Hematopoietic multipotent progenitor cell treated with erythropoietin and hydrocortisone succinate and interleukin-3 and kit ligand, for 8 days (in vitro differentiated cells): ENCODE data around the gene NOL9.

Source experiments
- DNase-seq: peaks from one replicate; pipeline ENCODE4 v3.0.0-alpha.2; 2015

The NOL9 gene

DNA sequence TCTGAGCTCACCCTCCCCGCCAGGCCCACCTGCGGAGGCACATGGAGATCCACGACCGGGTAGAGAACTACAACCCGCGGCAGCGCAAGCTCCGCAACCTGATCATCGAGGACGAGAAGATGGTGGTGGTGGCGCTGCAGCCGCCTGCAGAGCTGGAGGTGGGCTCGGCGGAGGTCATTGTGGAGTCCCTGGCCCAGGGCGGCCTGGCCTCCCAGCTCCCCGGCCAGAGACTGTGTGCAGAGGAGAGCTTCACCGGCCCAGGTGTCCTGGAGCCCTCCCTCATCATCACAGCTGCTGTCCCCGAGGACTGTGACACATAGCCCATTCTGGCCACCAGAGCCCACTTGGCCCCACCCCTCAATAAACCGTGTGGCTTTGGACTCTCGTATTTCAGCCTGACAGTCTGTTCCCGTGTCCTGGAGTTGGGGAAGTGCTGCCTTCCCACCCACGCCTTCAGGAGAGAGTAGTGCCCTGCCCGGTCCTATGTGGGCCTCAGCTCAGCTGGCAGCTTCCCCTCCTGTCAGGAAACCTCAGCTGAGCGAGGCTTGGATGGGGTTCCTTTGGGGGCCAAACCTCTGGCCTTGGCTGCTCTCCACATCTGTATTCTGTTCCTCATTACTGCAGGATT lies 34.7 kb upstream of the NOL9 start:
- no peak for DNase-seq

DNA sequence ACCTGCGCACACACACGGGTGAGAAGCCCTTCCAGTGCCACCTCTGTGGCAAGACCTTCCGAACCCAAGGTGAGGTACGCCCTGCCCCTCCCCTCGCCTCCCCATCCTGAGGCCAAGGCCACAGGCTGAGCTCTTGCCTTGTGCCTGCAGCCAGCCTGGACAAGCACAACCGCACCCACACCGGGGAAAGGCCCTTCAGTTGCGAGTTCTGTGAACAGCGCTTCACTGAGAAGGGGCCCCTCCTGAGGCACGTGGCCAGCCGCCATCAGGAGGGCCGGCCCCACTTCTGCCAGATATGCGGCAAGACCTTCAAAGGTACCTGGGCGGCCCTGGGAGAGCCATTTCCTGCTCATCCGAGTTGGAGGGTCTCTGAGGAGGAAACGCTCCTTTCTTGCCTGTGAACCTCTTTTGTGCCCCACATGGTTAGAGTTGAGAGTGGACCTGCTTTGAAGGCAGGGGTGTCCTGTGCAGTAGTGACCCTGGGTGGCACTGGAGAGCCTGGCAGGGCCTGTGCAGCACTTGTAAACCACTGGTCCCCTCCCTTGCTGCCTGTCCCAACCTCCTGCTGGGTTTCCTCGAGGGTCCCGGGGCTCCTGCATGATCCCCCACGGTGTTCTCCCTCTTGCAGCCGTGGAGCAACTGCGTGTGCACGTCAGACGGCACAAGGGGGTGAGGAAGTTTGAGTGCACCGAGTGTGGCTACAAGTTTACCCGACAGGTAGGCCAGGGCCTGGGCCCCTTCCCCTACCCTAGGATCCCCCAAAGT lies 34.0 kb upstream of the NOL9 start:
- DNase-seq: no peak

DNA sequence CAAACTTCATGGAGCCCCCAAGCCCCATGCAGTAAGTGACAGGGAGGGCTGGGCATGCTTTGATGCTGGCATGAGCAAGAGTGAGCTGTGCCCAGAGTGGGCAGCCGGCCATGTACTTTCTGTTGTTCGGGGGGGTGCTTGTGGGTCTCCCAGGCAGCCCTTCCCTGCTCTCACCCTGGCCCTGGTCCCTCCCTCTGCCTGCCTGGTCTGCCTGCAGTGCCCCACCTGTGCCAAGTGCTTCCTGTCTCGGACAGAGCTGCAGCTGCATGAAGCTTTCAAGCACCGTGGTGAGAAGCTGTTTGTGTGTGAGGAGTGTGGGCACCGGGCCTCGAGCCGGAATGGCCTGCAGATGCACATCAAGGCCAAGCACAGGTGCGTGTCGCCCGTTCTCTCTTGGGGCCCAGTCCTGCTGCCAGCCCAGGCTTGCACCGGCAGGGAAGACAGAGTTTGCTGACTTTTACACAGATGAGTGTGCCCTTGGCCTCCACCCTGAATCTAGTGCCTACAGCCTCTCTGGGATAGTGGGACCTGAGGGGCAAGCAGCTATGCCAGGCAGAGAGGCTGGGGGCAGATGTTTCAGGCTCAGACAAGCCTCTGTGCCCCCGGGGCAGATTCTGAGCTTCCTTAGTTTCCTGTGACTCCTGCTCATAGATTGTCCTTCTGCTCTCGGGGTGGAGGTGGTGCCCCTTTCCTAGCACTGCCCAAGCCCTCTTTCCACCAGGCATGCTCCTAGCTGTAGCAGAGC lies 33.1 kb upstream of the NOL9 start:
- DNase-seq: no peak

DNA sequence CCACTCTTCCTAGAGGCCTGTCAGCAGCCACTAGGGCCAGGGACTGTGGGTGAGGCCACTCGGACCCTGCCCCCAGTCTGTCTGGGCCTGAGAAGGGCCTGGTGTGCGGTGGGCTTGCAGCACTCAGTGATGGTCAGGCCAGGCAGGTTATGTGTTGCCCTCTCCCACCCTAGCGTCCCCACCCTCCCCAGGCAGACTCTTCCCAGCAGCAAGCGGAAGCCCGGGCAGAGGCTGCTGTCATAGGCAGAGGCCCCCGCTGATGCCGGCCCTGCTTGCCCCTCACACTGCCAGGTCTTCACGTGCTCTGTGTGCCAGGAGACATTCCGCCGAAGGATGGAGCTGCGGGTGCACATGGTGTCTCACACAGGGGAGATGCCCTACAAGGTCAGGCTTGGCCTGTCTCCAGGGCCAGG lies 32.1 kb upstream of the NOL9 start:
- no peak for DNase-seq

DNA sequence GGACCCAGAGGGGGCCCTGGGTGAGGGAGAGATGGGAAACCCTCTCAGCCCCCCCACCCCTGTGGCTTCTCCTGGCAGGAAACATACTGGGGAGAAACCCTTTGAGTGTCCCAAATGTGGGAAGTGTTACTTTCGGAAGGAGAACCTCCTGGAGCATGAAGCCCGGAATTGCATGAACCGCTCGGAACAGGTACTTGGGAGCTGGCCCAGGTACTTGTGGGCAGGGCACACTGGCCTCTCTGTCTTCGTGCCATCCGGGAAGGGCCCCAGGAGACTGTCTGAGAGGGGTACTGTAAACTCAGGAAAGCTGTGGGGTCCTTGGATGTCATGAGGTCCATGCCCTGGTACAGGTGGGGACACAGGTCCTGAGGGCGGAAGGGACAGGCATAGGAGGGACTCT lies 31.5 kb upstream of the NOL9 start:
- DNase-seq: no peak

DNA sequence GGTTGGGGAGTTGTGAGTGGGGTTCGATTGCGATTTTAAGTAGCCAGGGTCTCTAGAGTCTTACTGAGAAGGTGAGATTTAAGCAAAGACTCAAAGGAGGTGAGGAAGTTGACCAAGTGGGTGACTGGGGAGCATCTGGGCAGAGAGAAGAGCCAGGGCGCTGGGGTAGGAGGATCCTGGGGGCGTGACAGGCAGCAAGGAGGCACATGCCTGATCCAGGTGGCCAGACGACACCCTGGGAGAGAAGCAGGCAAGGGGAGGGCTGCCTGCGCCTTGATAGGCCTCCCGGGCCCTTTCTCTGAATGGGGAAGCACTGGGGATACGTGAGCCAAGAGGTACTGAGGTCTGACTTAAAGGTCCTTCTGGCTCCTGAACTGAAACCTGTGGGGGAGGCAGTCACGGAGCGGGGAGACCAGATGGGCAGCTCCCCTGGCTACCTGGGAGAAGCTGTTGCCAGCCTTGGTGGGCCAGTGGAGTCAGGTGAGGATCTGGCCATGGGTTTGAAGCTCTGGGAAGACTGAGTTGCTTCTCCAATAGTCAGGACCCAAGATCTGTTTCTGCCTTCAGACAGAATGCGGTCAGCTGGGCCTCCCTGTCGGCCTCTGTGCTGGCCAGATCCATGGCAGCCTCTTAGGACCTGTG lies 30.9 kb upstream of the NOL9 start:
- no peak for DNase-seq

DNA sequence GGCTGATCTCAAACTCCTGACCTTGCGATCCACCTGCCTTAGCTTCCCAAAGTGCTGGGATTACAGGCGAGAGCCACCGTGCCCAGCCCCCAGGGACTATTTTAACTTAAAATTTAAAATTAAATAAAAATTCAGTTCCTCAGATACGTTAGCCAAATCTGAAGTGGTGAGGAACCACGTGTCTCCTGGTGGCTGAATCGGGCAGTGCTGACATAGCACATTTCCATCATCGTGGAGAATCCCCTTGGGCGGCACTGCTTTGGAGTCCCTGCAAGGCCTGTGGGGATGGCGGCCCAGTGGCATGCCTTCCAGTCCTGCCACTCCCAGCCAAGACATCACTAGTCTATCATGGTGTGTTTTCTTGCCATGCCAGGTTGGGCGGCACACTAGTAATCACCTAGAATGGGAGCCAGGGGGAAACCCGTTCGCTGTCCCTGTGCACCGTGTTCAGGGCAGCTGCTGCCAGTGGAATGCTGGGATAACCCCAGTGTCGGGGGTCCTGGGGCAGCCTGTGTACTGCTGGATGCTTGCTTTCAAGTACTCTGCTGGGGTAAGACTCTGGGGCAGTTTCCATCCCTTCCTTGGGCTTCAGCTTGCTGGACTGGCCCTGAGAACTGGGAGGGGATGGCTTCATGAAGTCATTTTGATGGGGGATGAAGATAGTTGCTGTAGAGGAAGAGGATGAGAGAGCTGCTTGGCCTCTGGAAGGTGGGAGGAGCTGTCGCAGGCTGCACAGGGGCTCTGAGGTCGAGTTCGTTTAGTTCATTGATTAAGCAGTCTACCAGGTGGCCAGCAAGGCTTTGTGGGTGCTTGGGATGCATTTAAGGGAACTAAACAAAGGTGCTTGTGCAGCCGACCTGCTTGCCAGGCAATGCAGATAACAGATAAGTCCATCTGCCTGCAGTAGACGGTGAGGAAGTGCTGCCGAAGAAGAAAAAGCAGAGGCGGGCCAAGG lies 30.1 kb upstream of the NOL9 start:
- DNase-seq: no peak

DNA sequence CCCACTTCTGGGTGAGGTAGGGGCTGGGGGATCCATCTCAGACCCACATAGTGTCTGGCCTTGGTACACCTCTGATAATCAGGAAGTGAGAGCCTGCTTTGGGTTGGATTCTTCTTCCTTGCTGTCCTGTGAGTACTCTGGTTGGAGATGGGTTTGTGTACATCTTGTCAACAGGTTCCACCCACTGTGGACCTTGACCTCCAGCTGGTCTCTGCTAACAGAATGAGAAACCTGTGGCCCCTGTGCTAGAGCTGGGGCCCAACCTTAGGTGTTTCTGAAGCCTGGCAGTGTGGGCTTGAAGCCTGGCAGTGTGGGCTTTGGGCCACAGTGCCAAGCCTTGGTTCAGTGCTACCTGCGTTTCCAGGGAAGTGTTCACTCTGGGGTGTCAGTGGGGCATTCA lies 28.1 kb upstream of the NOL9 start:
- DNase-seq: no peak

DNA sequence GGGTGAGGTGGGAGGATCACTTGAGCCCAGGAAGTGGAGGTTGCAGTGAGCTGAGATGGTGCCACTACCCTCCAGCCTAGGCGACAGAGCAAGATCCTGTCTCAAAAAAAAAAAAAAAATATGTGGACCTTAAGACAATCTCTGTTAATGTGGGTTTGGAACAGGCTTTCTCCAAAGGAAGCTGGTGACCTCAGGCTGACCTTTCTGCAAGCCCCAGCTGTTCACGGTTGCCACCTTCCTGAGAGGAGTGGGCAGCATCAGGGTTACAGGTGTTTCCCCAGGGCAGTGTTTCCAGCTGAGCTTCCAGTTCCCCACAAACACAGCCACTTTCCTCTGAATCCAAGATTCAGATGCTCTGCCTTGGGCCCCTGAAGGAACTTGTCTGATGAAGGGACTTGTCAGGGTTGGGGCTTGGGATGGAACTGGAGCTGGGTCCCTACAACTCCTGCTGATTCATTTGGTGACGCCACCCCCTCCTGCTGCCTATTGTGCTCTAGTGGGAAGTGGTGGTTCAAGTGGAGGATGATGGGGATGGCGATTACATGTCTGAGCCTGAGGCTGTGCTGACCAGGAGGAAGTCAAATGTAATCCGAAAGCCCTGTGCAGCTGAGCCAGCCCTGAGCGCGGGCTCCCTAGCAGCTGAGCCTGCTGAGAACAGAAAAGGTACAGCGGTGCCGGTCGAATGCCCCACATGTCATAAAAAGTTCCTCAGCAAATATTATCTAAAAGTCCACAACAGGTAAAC lies 27.4 kb upstream of the NOL9 start:
- peak; percentile 37 for DNase-seq

DNA sequence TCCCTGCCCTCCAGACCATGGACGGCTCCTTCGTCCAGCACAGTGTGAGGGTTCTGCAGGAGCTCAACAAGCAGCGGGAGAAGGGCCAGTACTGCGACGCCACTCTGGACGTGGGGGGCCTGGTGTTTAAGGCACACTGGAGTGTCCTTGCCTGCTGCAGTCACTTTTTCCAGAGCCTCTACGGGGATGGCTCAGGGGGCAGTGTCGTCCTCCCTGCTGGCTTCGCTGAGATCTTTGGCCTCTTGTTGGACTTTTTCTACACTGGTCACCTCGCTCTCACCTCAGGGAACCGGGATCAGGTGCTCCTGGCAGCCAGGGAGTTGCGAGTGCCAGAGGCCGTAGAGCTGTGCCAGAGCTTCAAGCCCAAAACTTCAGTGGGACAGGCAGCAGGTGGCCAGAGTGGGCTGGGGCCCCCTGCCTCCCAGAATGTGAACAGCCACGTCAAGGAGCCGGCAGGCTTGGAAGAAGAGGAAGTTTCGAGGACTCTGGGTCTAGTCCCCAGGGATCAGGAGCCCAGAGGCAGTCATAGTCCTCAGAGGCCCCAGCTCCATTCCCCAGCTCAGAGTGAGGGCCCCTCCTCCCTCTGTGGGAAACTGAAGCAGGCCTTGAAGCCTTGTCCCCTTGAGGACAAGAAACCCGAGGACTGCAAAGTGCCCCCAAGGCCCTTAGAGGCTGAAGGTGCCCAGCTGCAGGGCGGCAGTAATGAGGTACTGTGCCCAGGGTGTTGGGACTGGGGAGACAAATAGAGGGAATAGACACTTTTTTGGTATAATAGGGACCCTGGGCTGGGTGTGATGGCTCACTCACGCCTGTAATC lies 26.5 kb upstream of the NOL9 start:
- peak; percentile 16 for DNase-seq

DNA sequence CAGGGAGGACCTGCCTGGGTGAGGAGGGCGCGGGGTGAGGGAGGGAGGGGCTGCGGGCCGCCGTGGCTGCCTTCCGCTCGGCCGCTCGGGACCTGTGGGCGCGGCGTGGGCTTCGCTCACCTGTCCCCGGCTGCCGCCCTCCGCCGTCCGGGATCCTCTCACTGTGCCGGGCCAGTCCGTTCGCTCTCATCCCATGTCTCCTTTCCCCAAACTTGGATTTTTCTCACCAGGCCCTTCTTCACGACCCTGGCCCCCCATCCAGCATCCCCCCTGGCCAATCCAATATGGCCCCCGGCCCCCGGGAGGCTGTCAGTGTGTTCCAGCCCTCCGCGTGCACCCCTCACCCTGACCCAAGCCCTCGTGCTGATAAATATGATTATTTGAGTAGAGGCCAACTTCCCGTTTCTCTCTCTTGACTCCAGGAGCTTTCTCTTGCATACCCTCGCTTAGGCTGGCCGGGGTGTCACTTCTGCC lies 25.8 kb upstream of the NOL9 start:
- DNase-seq: peak; percentile 30

DNA sequence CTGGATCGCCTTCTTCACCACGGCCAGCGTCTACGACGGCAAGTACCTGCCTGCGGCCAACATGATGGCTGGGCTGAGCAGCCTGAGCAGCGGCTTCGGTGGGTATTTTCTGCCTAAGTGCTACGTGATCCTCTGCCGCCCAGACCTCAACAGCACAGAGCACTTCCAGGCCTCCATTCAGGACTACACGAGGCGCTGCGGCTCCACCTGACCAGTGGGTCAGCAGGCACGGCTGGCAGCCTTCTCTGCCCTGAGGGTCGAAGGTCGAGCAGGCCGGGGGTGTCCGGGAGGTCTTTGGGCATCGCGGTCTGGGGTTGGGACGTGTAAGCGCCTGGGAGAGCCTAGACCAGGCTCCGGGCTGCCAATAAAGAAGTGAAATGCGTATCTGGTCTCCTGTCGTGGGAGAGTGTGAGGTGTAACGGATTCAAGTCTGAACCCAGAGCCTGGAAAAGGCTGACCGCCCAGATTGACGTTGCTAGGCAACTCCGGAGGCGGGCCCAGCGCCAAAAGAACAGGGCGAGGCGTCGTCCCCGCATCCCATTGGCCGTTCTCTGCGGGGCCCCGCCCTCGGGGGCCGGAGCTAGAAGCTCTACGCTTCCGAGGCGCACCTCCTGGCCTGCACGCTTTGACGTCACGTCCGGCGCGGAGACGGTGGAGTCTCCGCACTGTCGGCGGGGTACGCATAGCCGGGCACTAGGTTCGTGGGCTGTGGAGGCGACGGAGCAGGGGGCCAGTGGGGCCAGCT lies 25.2 kb upstream of the NOL9 start, which contains the start of gene ZBTB48:
TSS of gene ZBTB48 (plus strand) at position 621 of the 745 bp plus-strand sequence. CDS start 616 bp downstream, outside the sequence.
- peak; percentile 98 for DNase-seq

DNA sequence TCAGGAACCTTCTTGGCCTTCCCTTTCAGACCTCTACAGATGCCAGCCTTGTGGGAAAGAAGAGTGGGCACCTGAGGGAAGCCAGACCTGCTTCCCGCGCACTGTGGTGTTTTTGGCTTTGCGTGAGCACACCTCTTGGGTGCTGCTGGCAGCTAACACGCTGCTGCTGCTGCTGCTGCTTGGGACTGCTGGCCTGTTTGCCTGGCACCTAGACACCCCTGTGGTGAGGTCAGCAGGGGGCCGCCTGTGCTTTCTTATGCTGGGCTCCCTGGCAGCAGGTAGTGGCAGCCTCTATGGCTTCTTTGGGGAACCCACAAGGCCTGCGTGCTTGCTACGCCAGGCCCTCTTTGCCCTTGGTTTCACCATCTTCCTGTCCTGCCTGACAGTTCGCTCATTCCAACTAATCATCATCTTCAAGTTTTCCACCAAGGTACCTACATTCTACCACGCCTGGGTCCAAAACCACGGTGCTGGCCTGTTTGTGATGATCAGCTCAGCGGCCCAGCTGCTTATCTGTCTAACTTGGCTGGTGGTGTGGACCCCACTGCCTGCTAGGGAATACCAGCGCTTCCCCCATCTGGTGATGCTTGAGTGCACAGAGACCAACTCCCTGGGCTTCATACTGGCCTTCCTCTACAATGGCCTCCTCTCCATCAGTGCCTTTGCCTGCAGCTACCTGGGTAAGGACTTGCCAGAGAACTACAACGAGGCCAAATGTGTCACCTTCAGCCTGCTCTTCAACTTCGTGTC lies 24.5 kb upstream of the NOL9 start:
- DNase-seq: peak; percentile 40

DNA sequence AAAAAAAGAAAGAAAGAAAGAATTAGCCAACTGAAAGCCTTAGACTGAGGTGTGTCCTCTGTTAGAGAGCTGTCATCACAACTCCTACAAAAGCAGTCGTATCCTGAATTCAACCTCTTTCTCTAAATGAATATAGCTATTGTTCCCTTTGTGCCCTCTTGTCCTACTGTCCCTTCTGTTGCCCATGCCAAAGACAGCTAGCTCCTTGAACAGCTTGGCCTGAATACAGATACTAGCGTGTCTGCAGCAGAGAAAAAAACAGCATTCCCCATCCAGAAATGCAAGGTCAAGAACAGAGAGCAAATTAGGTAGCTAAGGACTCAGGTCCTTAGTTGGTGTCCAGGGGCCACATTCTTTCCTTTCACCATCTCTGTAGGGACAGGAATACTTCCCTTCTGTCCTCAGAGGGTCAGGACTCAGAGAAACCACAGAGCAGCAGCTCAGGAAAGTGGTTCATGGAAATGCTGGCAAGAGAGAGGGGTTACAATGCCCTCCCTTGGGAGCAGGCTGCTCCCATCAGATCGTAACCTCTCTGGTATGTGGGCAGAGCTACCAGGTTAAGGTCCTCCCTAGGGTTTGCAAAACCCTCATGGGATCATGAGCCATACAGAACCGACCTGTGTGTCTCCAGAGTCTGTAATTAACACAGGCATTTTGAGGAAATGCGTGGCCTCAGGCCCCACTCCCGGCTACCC lies 23.7 kb upstream of the NOL9 start:
- DNase-seq: no peak

DNA sequence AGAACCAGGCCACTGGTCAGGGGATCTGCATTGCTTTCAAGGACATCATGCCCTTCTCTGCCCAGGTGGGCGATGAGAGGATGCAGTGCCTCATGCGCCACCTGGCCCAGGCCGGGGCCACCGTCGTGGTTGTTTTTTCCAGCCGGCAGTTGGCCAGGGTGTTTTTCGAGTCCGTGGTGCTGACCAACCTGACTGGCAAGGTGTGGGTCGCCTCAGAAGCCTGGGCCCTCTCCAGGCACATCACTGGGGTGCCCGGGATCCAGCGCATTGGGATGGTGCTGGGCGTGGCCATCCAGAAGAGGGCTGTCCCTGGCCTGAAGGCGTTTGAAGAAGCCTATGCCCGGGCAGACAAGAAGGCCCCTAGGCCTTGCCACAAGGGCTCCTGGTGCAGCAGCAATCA lies 20.5 kb upstream of the NOL9 start:
- no peak for DNase-seq

DNA sequence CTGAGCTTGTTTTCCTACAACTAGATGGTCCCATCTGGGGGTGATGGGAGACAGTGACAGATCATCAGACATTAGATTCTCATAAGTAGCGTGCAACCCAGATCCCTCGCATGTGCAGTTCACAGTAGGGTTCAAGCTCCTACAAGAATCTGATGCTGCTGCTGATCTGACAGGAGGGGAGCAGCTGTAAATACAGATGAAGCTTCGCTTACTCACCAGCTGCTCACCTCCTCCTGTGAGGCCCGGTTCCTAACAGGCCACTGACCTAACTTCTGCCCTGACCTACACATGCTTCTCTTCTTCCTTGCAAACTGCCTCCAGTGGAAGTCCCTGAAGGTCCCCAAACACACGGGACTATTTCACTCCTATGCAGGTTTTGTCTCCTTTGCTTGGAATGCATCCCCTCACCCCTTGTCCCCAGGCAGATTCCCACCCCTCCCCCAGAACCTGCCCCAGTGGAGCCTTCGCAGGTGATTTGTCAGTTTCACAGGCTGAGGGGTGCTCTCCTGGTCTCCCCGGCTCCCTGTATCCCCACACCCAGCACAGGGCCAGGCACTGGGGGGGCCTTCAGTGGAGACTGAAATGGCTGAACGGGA lies 19.8 kb upstream of the NOL9 start:
- no peak for DNase-seq

DNA sequence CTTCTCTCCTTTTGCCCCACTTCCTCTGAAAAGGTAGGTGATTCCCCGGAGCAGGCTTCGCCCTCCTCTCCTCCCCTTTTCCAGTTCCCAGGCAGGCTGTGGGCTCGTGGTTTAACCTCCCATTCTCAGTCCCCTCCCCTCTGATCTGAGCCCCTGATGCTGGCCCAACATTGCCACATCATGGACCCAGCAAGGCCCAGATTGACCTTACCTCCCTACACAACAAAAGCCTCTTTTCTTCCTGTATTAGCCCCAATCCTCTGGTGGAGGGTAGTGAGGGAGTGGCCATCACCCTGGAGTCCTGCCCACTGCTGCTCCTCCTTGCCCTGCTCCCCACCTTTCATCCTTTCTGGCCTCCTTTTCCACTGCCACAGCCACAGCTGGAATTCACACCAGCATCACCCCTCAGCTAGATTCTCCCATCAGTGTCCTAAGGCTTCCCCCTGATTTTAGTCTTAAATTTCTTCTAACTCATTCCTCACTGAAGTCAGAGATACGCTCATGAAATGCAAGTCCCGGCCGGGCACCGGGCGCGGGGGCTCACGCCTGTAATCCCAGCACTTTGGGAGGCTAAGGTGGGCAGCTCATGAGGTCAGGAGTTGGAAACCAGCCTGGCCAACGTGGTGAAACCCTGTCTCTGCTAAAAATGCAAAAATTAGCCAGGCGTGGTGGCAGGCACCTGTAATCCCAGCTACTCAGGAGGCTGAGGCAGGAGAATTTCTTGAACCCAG lies 18.5 kb upstream of the NOL9 start:
- no peak for DNase-seq
